H9 (cell line): ENCODE data around the gene VSIG8. TPM values are rescaled to one million over a fixed set of nuclear protein-coding genes. Genes with fewer than 3 reads are reported as not detected.

Source experiments
- DNase-seq: peaks from one replicate; pipeline ENCODE4 v3.0.0-alpha.2; 2017
- H2AFZ ChIP-seq: one replicate; pipeline ENCODE4 v1.6.1; 2013; ENCODE audit warnings: mild to moderate bottlenecking, low read length, control low read depth, moderate library complexity
- H2AK5ac ChIP-seq: 2 replicates; pipeline ENCODE4 v1.6.1; 2013; ENCODE audit warnings: low read length, control low read depth, mixed read lengths; ENCODE audit not compliant: insufficient read length
- H2BK120ac ChIP-seq: one replicate; pipeline ENCODE4 v1.6.1; 2013; ENCODE audit warnings: low read depth, mild to moderate bottlenecking, low read length, control low read depth, inconsistent platforms; ENCODE audit not compliant: poor library complexity, severe bottlenecking
- H2BK12ac ChIP-seq: 2 replicates; pipeline ENCODE4 v1.6.1; 2013; ENCODE audit warnings: low read length, control low read depth, mixed read lengths, low read depth; ENCODE audit not compliant: insufficient read length
- H2BK15ac ChIP-seq: 2 replicates; pipeline ENCODE4 v1.6.1; 2013; ENCODE audit warnings: low read depth, low read length, control low read depth
- H2BK20ac ChIP-seq: one replicate; pipeline ENCODE4 v1.6.1; 2013; ENCODE audit warnings: low read depth, mild to moderate bottlenecking, low read length, control low read depth, inconsistent platforms; ENCODE audit not compliant: poor library complexity, severe bottlenecking
- H2BK5ac ChIP-seq: 2 replicates; pipeline ENCODE4 v1.6.1; 2013; ENCODE audit warnings: low read length, control low read depth, mixed read lengths; ENCODE audit not compliant: insufficient read length
- H3K14ac ChIP-seq: 2 replicates; pipeline ENCODE4 v1.6.1; 2013; ENCODE audit warnings: low read length, control low read depth; ENCODE audit not compliant: insufficient read depth
- H3K18ac ChIP-seq: 2 replicates; pipeline ENCODE4 v1.6.1; 2013; ENCODE audit warnings: low read depth, mild to moderate bottlenecking, mixed read lengths, low read length, control low read depth; ENCODE audit not compliant: insufficient read length
- H3K23ac ChIP-seq: 2 replicates; pipeline ENCODE4 v1.6.1; 2013; ENCODE audit warnings: low read length, control low read depth, mixed read lengths, low read depth; ENCODE audit not compliant: insufficient read length
- H3K23me2 ChIP-seq: 2 replicates; pipeline ENCODE4 v1.6.1; 2013; ENCODE audit warnings: low read depth, mild to moderate bottlenecking, mixed read lengths, low read length, control low read depth; ENCODE audit not compliant: insufficient read length, poor library complexity, severe bottlenecking
- H3K27ac ChIP-seq: 2 replicates; pipeline ENCODE4 v1.5.1; 2013; ENCODE audit warnings: low read length, control low read depth, mixed read lengths, low read depth; ENCODE audit not compliant: insufficient read length
- H3K27me3 ChIP-seq: 2 replicates; pipeline ENCODE4 v1.6.1; 2013; ENCODE audit warnings: low read length, control low read depth, inconsistent platforms; ENCODE audit not compliant: insufficient read depth
- H3K4ac ChIP-seq: 2 replicates; pipeline ENCODE4 v1.6.1; 2013; ENCODE audit warnings: low read depth, mild to moderate bottlenecking, control low read depth, inconsistent platforms, low read length, moderate library complexity
- H3K4me1 ChIP-seq: 2 replicates; pipeline ENCODE4 v1.6.1; 2013; ENCODE audit warnings: low read length, control low read depth, inconsistent platforms; ENCODE audit not compliant: insufficient read depth
- H3K4me2 ChIP-seq: 2 replicates; pipeline ENCODE4 v1.6.1; 2013; ENCODE audit warnings: low read length, control low read depth, mixed read lengths; ENCODE audit not compliant: insufficient read length, insufficient read depth
- H3K56ac ChIP-seq: 2 replicates; pipeline ENCODE4 v1.6.1; 2013; ENCODE audit warnings: low read depth, mild to moderate bottlenecking, mixed read lengths, low read length, control low read depth; ENCODE audit not compliant: insufficient read length
- H3K79me1 ChIP-seq: 2 replicates; pipeline ENCODE4 v1.6.1; 2013; ENCODE audit warnings: low read depth, mild to moderate bottlenecking, moderate library complexity, low read length, control low read depth, inconsistent platforms; ENCODE audit not compliant: insufficient read depth, poor library complexity, severe bottlenecking
- H3K79me2 ChIP-seq: 2 replicates; pipeline ENCODE4 v1.6.1; 2013; ENCODE audit warnings: low read length, control low read depth, inconsistent platforms; ENCODE audit not compliant: insufficient read depth
- H3K9ac ChIP-seq: 2 replicates; pipeline ENCODE4 v1.6.1; 2013; ENCODE audit warnings: low read length, control low read depth, mixed read lengths; ENCODE audit not compliant: insufficient read length; ENCODE audit errors: extremely low read depth
- H3K9me3 ChIP-seq: one replicate; pipeline ENCODE4 v1.6.1; 2013; ENCODE audit warnings: low read depth, low read length, inconsistent platforms; ENCODE audit not compliant: control insufficient read depth
- H3T11ph ChIP-seq: one replicate; pipeline ENCODE4 v1.6.1; 2013; ENCODE audit warnings: mild to moderate bottlenecking, low read length, control low read depth, inconsistent platforms
- H4K20me1 ChIP-seq: one replicate; pipeline ENCODE4 v1.6.1; 2013; ENCODE audit not compliant: control insufficient read depth, insufficient read length, insufficient read depth
- H4K5ac ChIP-seq: 2 replicates; pipeline ENCODE4 v1.6.1; 2013; ENCODE audit warnings: low read depth, mild to moderate bottlenecking, mixed read lengths, low read length, control low read depth; ENCODE audit not compliant: insufficient read length
- H4K8ac ChIP-seq: replicated peaks from 2 replicates; pipeline ENCODE4 v1.6.1; 2013; ENCODE audit warnings: low read length, control low read depth, mixed read lengths, low read depth; ENCODE audit not compliant: insufficient read length
- H4K91ac ChIP-seq: 2 replicates; pipeline ENCODE4 v1.6.1; 2013; ENCODE audit warnings: low read depth, mild to moderate bottlenecking, moderate library complexity, mixed read lengths, low read length, control low read depth; ENCODE audit not compliant: insufficient read length
- H3K27ac Mint-ChIP-seq, 3 experiments: 2 replicates in 2 of 3; 3 replicates in 1 of 3; pipeline ENCODE4 v1.8.0; 2020 to 2021; ENCODE audit warnings: mixed read lengths in 3 of 3, mild to moderate bottlenecking in 1 of 3, moderate library complexity in 1 of 3
- H3K27me3 Mint-ChIP-seq: 2 replicates; pipeline ENCODE4 v1.8.0; 2021; ENCODE audit warnings: low read depth, mild to moderate bottlenecking, moderate library complexity, mixed read lengths
- H3K36me3 Mint-ChIP-seq, 3 experiments: 2 replicates in 2 of 3; 3 replicates in 1 of 3; pipeline ENCODE4 v1.8.0; 2020 to 2021; ENCODE audit warnings: low read depth in 3 of 3, mixed read lengths in 3 of 3; ENCODE audit not compliant: insufficient read depth in 1 of 3
- H3K4me1 Mint-ChIP-seq, 2 experiments: 2 replicates each; pipeline ENCODE4 v1.8.0; 2020; ENCODE audit warnings: mixed read lengths in 2 of 2
- H3K4me3 Mint-ChIP-seq, 2 experiments: 2 replicates in 1 of 2; 3 replicates in 1 of 2; pipeline ENCODE4 v1.8.0; 2020 to 2021; ENCODE audit warnings: mild to moderate bottlenecking in 2 of 2, mixed read lengths in 2 of 2, moderate library complexity in 1 of 2
- H3K9me3 Mint-ChIP-seq, 2 experiments: 2 replicates in 1 of 2; 3 replicates in 1 of 2; pipeline ENCODE4 v1.8.0; 2020; ENCODE audit warnings: mild to moderate bottlenecking in 2 of 2, mixed read lengths in 2 of 2, moderate library complexity in 1 of 2
- CTCF ChIP-seq: fragments of 200-600 bp; sonication (generic); conservative IDR thresholded peaks from 3 replicates; pipeline ENCODE4 v1.8.0; 2021; ENCODE audit warnings: antibody characterized with exemption, mild to moderate bottlenecking
- WGBS: extraction: QIAGEN DNeasy Blood & Tissue Kit; methylation state at CpG from one replicate; pipeline ENCODE4 v1.1.7; 2013; ENCODE audit warnings: missing lambda C conversion rate, low lambda C conversion rate, mixed read lengths; ENCODE audit not compliant: insufficient read length; ENCODE audit errors: extremely low coverage; 5-methylcytosine and 5-hydroxymethylcytosine counted together
- total RNA-seq: library from RNA; stranded (reverse); gene quantifications from 2 replicates; pipeline ENCODE4 v1.2.1, GENCODE V29; 2021

VSIG8 gene
- total RNA-seq, 1 experiment from 2014 or later = not detected

- Histone ChIP-seq H3K14ac (no peak overlapping the region), H3K27ac (no peak overlapping the region), H3T11ph (no peak overlapping the region), H4K8ac (no peak overlapping the region), H2BK12ac (no peak overlapping the region), H4K91ac (no peak overlapping the region), H3K79me1 (no peaks in the 10 kb centered on the region), H3K18ac (no peak overlapping the region), H2AK5ac (no peak overlapping the region), H2AFZ (no peak overlapping the region), H3K23ac (no peak overlapping the region), H3K27me3 (no peaks in the 10 kb centered on the region; the same call in 1 of the 2 replicates), H2BK120ac (no peak overlapping the region), H2BK5ac (no peak overlapping the region), H3K23me2 (no peaks in the 10 kb centered on the region), H3K79me2 (no peaks in the 10 kb centered on the region), H3K4ac (no peak overlapping the region), H3K9me3 (no peaks in the 10 kb centered on the region), H2BK20ac (no peak overlapping the region), H2BK15ac (no peak overlapping the region), H3K9ac (no peak overlapping the region), H3K4me1 (no peaks in the 10 kb centered on the region), H4K5ac (no peak overlapping the region), H3K56ac (no peak overlapping the region), H3K4me2 (no peak overlapping the region), H4K20me1 (no peaks in the 10 kb centered on the region)
- no CpG with 5 or more reads among the region's 3 CpGs for WGBS
- peaks cover 20% of the 10 kb centered on the region for H3K27me3 Mint-ChIP-seq
- H3K27ac Mint-ChIP-seq = no peak overlapping the region
- H3K36me3 Mint-ChIP-seq = no peaks in the 10 kb centered on the region
- DNase-seq = no peak
- no peaks in the 10 kb centered on the region for H3K9me3 Mint-ChIP-seq
- no peak overlapping the region for H3K4me3 Mint-ChIP-seq
- peaks cover 0 to 4% of the 10 kb centered on the region in 2 experiments; a peak in 2 of 4 replicates for H3K4me1 Mint-ChIP-seq
- no peak for TF ChIP-seq CTCF
These were observed 14.1 kb downstream of the VSIG8 start for GRCh38 chr1:159848326-159848725.
